Embryonic facial prominence (tissue), 1 donor: ENCODE measurements around the gene GTF2F2.
"Not testable (repeated sequence)": the region's sequence is repeated elsewhere in the genome, so short reads cannot be mapped to it uniquely, and the experiment has no call there.

ENCODE experiments used
- DNase-seq: peaks from one replicate; pipeline ENCODE4 v3.0.0-alpha.2; 2016; ENCODE audit errors: extremely low spot score

Gene GTF2F2

DNA sequence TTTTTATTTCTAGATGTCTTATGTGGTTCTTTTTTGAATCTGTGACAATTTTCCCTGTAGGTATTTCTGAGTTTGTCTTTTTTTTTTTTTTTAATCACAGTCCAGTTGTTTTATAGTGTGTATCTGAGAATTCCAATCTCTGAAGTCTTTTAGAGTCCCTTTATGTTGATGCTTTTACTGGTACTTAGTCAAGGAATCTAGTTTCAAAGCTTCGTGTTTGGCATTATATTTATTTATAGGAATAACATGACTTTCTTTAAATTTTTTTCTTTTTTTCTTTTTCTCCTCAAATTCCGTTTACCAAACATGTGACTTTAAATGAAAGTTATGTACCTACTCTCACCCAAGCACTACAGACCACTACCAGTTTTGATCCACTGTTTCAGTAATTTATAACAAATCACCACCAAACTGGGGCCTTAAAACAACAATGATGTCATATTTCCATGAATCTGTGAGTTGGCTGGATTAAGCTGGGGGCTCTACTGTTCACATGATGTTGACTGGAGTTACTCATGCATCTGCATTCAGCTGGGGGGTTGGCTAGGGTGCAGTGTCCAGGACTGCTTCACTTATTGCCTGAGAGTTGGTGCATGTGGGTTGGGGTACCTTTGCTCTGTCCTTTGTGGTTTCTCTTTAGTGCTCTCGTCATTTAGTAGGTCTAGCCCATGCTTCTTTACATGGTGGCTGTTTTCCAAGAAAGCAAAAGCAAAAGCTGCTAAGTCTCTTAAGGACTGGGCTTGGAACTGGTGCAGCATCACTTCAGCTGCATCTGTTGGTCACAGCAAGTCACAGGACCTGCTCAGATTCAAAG lies 58.2 kb downstream of the GTF2F2 start:
- no peak for DNase-seq

GRCh38 chr13:45179428-45179827 lies 59.1 kb downstream of the GTF2F2 start:
- no peak for DNase-seq

DNA sequence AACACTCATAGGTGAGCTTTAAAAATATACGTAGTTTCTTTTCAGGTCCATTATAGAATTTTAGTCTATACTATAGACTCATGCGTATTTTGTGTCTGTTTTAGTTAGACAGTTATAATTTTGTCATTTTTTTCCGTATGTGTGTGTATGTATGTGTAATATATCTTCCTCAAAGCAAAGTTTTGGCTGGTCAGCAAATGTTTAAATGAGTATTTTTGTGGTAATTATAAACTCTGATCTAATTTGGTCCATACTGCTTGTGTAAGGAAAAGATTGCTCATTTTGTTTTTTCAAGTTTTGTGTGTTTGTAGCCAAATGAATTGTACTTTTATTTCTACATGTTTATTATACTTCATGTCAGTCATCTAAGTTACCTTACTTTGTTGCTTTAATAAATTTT lies 60.0 kb downstream of the GTF2F2 start:
- no peak for DNase-seq

DNA sequence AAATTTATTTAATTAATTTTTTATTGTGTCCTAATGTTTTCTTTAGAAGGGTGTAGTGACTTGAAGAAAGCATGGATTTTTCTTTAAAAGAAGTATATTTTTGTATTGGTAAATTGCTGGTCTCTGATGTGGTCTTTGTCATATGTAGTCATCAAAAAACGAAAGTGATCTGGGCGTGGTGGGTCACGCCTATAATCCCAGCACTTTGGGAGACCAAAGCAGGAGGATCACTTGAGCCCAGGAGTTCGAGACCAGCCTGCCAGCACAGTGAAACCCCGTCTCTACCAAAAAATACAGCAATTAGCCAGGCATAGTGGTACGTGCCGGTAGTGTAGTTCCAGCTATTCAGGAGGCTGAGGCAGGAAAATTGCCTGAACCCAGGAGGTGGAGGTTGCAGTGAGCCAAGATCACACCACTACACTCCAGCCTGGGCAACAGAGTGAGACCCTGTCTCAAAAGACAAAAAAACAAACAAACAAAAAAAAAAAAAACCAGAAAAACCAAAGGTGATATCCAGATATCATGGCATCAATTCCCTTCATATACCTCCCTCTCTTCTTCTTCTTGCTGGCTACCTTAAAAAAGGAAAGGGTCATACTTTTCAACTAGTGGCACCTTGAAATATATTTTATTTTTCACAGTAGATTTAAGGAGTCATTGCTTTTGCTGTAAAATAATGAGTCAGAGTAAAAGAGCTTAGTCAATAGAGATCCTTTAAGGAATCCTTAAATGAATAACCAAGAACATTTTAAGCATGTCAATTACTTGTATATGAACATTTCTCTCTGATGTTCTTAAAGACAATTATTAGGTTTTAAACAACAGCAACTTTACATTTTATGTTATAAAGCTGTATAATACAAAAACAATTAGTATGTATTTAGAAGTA lies 60.6 kb downstream of the GTF2F2 start:
- DNase-seq: no peak

DNA sequence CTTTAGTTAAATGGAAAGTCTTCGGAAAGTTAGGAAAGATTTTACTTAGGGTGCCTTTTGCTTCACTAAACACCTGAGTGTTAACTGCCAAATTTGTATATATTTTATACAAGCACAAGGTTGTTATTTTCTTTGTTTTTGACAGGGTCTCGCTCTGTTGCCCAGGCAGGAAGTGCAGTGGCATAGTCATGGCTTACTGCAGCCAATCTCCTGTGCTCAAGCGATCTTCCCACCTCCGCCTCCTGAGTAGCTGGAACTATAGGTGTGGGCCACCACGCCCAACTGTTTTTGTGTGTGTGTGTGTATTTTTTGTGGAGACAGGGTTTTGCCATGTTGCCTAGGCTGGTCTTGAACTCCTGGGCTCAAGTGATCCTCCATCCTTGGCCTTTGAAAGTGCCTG lies 64.4 kb downstream of the GTF2F2 start:
- DNase-seq: no peak

DNA sequence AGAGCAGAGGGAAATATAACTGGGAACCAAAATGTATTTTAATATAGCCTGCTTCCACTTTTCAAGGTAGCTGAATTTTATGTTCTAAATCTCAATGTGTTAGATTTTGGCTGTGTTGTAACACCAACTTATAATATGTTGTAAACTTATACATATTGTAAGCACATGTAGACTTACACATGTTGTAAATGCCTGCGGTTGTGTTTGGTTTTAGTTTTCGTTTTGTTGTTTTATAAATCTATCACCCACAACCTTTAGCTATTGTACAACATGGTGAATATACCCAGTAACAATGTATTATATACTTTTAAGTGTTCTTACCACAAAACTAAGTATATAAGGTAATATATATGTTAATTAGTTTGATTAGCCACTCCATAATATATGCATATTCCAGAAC lies 65.0 kb downstream of the GTF2F2 start:
- DNase-seq: no peak

GRCh38 chr13:45189077-45189476 lies 68.8 kb downstream of the GTF2F2 start:
- not testable (repeated sequence) for DNase-seq

DNA sequence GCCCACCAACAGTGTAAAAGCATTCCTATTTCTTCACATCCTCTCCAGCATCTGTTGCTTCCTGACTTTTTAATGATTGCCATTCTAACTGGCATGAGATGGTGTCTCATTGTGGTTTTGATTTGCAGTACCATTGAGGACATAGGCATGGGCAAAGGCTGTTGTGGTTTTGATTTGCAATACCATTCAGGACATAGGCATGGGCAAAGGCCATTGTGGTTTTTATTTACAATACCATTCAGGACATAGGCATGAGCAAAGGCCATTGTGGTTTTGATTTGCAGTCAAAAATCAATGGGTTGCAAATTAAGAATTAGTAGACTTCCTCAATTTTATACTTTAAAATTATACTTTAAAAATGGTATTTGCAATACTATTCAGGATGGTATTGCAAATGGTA lies 69.2 kb downstream of the GTF2F2 start:
- DNase-seq: not testable (repeated sequence)

DNA sequence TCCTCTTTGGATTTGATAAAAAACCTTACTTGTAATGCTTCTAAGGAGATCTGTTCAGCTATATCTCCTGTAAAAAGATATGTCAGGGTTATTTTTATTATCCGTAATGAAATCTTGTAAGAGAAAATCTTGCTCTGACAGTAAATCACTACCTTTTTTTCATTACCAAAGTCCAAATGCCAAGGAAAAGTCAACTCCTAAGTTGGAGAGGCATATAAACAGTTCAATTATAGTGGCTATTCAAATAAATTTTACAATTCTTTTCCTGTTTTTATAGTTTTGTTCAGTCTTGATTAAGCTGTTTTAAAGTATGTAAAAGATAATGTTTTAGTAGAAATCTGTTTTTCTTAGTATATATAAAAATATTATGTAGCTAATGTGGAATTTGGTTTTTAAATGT lies 71.6 kb downstream of the GTF2F2 start:
- DNase-seq: no peak

DNA sequence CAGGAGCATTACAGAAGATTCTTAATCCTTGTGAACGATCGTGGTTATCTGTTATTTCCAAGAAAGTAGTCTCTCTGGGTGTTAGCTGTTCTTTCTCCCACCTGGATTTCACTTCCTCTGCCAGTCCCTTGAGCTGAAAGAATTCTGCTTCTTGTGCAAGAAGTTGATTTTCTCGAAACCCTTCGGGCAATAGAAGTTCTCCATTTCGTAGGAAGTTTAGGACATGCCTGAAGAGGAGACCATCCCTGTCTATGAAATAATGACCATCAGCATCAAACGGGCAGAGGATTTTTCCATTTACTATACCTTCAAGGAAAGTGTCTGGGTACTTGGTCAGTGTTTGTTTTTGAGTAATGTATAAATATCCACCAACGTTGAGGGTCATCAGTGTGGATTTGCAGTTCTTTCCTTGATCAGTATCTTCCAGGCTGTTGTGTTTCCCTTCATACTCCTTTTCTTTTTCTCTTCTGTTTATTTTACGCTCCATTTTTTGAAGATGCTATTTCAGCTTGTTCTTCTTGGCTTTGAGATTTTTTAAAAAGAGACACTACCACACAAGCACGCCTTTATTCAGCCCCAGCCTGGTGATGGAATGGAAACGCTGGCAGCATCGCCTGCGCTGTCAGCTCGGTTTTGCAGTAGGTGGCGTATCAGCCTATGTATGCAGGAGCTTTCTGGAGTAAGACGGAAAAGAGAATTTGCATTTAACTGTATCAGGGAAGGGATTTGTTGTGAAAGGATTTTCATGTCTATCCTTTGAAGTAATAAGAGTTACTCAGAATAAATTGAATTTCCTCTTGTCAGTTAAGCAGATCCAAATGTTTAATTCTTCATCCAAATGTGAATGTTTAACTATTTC lies 74.0 kb downstream of the GTF2F2 start:
- peak; percentile 51 for DNase-seq

- DNase-seq: no peak
Measured at GRCh38 chr13:45195421-45195820, 75.1 kb downstream of the GTF2F2 start.

- no peak for DNase-seq
Measured at GRCh38 chr13:45196096-45196495, 75.8 kb downstream of the GTF2F2 start.

- DNase-seq: no peak
Measured at GRCh38 chr13:45196622-45197021, 76.3 kb downstream of the GTF2F2 start.

DNA sequence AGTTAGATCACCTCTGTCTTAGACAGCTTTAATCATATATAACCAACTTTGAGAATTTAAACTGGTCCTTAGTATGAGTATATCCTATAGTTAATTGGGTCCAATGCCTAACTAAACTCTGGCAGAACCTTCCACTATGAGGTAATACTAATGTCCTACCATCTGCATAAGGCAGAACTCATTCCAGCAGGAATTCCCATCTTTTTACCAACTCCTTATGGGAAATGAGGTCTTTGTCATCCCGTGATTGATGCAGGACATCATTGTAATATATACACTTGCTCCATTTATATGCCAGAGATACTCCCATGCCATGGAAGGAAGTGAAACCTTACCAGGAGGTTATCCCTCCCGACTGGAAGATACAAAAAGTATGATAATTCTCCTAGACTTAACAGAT lies 77.7 kb downstream of the GTF2F2 start:
- DNase-seq: no peak

- no peak for DNase-seq
Measured at GRCh38 chr13:45198924-45199323, 78.6 kb downstream of the GTF2F2 start.

- no peak for DNase-seq
Measured at GRCh38 chr13:45199711-45200110, 79.4 kb downstream of the GTF2F2 start.

DNA sequence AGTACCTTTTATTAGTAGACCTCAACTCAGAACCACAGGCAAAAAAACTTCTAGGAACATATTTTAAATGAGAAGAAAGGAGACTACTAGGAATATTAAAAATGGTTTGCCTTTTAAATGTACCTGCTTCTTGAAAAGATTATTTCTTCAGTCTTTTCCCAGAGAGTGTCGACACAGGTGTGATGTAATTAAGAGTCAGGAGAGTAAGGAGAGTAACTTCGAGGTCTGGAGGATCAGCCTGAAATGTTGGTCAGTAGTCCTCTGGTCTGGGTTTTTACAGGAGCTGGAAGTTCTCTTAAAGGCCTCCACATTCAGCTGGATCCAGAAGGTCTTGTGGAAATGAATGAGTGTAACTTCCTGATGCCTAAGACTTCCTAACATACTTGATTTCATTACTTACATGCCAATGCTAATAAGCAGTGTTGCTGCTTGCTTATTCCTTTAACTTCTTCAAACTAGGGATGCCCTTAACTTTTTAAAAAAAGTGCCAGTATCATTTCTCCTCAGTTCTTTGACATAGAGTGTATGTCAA lies 80.5 kb downstream of the GTF2F2 start, which contains the start of gene KCTD4:
Gene KCTD4 (minus strand): TSS at position 345 of the 532 bp plus-strand sequence. CDS start 6,478 bp downstream, outside the sequence.
- no peak for DNase-seq

DNA sequence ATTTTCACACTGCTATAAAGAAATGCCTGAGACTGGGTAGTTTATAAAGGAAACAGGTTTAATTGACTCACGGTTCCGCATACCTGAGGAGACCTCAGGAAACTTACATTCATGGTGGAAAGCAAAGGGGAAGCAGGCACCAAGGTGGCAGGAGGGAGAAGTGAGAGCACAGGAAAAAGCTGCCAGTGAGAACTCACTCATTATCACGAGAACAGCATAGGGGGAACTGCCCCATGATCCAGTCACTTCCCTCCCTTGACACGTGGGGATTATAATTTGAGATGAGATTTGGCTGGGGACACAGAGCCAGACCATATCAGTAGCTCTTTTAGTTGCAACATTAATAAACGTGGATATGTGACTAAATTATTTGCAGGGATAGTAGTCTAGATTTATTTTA lies 84.8 kb downstream of the GTF2F2 start:
- DNase-seq: no peak

GRCh38 chr13:45206340-45206739 lies 86.0 kb downstream of the GTF2F2 start:
- DNase-seq: no peak

DNA sequence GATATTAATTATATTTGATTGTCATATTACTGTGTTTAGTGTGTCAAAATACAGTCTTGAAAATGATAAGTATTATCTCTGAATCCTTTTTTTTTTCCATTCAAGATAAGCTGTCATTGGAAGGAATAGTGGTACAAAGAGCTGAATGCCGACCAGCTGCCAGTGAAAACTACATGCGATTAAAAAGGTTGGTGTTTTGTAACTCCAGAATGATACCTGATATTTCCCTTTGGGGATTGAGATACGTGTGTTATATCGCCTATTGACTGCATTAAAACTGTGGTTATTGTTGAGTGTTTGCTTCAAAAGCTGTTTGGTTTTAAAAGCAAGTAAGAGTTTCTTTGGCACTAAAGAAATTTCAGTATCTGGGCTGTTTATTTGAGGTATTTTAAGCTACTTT lies 87.0 kb downstream of the GTF2F2 start:
- no peak for DNase-seq

GRCh38 chr13:45208132-45208531 lies 87.8 kb downstream of the GTF2F2 start:
- DNase-seq: no peak

- no peak for DNase-seq
Measured at GRCh38 chr13:45209229-45209628, 88.9 kb downstream of the GTF2F2 start.
